Neural crest cell (in vitro differentiated cells): ENCODE data around the gene MAP4K4. TPM values are rescaled to one million over a fixed set of nuclear protein-coding genes. Genes with fewer than 3 reads are reported as not detected.

Source experiments
- DNase-seq: peaks from one replicate; pipeline ENCODE4 v3.0.0; 2021; ENCODE audit warnings: low read depth, mixed read lengths, low spot score
- H3K27ac Mint-ChIP-seq: one replicate; pipeline ENCODE4 v1.8.0; 2021; ENCODE audit warnings: mild to moderate bottlenecking, mixed read lengths; ENCODE audit not compliant: unreplicated experiment
- H3K27me3 Mint-ChIP-seq: 2 replicates; pipeline ENCODE4 v1.8.0; 2021; ENCODE audit warnings: low read depth, mild to moderate bottlenecking, mixed read lengths
- H3K36me3 Mint-ChIP-seq: 2 replicates; pipeline ENCODE4 v1.8.0; 2021; ENCODE audit warnings: low read depth, mild to moderate bottlenecking, mixed read lengths
- H3K4me1 Mint-ChIP-seq: 2 replicates; pipeline ENCODE4 v1.8.0; 2021; ENCODE audit warnings: mixed read lengths
- H3K4me3 Mint-ChIP-seq: one replicate; pipeline ENCODE4 v1.8.0; 2021; ENCODE audit warnings: mild to moderate bottlenecking, mixed read lengths
- H3K9me3 Mint-ChIP-seq: 2 replicates; pipeline ENCODE4 v1.8.0; 2021; ENCODE audit warnings: mixed read lengths
- CTCF ChIP-seq: fragments of 200-600 bp; sonication (generic); conservative IDR thresholded peaks from 2 replicates; pipeline ENCODE4 v1.5.0; 2021; ENCODE audit warnings: antibody characterized with exemption, mild to moderate bottlenecking
- total RNA-seq: library from RNA; stranded (reverse); gene quantifications from 2 replicates; pipeline ENCODE4 v1.2.1, GENCODE V29; 2021

The MAP4K4 gene
- total RNA-seq, 1 donor from 2014 or later, result 209 TPM

- H3K9me3 Mint-ChIP-seq, result no peaks in the 10 kb centered on the region
These were observed 21.0 kb downstream of the MAP4K4 start for GRCh38 chr2:101718479-101718878.

GRCh38 chr2:101718993-101719571 is 21.6 kb downstream of the MAP4K4 start:
- H3K4me3 Mint-ChIP-seq, result no peak overlapping the region
- peaks cover 47% of the 10 kb centered on the region for H3K4me1 Mint-ChIP-seq
- no peak for TF ChIP-seq CTCF
- H3K27me3 Mint-ChIP-seq, result no peaks in the 10 kb centered on the region
- H3K36me3 Mint-ChIP-seq, result peaks cover 8% of the 10 kb centered on the region
- peak overlapping the region; percentile 3 for H3K27ac Mint-ChIP-seq
- no peaks in the 10 kb centered on the region for H3K9me3 Mint-ChIP-seq
- DNase-seq, result no peak

More at GRCh38 chr2:101718479-101718878, 21.0 kb downstream of the MAP4K4 start:
- no peaks in the 10 kb centered on the region for H3K27me3 Mint-ChIP-seq
- DNase-seq, result no peak
- H3K4me1 Mint-ChIP-seq, result peaks cover 46% of the 10 kb centered on the region
- no peak for TF ChIP-seq CTCF
- H3K27ac Mint-ChIP-seq, result no peak overlapping the region
- H3K4me3 Mint-ChIP-seq, result no peak overlapping the region
- H3K36me3 Mint-ChIP-seq, result peaks cover 8% of the 10 kb centered on the region

GRCh38 chr2:101720732-101721131 is 23.2 kb downstream of the MAP4K4 start:
- Mint-ChIP-seq H3K4me3 (no peak overlapping the region), H3K27ac (no peak overlapping the region), H3K4me1 (peaks cover 45% of the 10 kb centered on the region), H3K9me3 (no peaks in the 10 kb centered on the region), H3K36me3 (peaks cover 8% of the 10 kb centered on the region), H3K27me3 (no peaks in the 10 kb centered on the region)
- TF ChIP-seq CTCF, result no peak
- no peak for DNase-seq

- no peak for TF ChIP-seq CTCF
- H3K27me3 Mint-ChIP-seq, result no peaks in the 10 kb centered on the region
- H3K4me3 Mint-ChIP-seq, result no peak overlapping the region
- H3K27ac Mint-ChIP-seq, result peak overlapping the region; percentile 4
- DNase-seq, result no peak
- no peaks in the 10 kb centered on the region for H3K9me3 Mint-ChIP-seq
- peaks cover 8% of the 10 kb centered on the region for H3K36me3 Mint-ChIP-seq
- H3K4me1 Mint-ChIP-seq, result peaks cover 38% of the 10 kb centered on the region
These were observed 25.4 kb downstream of the MAP4K4 start for GRCh38 chr2:101722864-101723263.

- Mint-ChIP-seq H3K4me3 (no peak overlapping the region), H3K9me3 (no peaks in the 10 kb centered on the region), H3K36me3 (peaks cover 8% of the 10 kb centered on the region), H3K27me3 (no peaks in the 10 kb centered on the region), H3K27ac (peak overlapping the region; percentile 27), H3K4me1 (peaks cover 38% of the 10 kb centered on the region)
- no peak for DNase-seq
- TF ChIP-seq CTCF, result no peak
These were observed 26.0 kb downstream of the MAP4K4 start for GRCh38 chr2:101723371-101724124.
